ENCODE results near the gene MMRN1. TPM values are rescaled to one million over a fixed set of nuclear protein-coding genes. Genes with fewer than 3 reads are reported as not detected.
A peak's percentile ranks its signal among the peaks of the same experiment; 100 is the strongest.

The MMRN1 gene
- total RNA-seq, 6 experiments from 2014 or later, result 5.4 to 19.0 (median 11.0) TPM

DNA sequence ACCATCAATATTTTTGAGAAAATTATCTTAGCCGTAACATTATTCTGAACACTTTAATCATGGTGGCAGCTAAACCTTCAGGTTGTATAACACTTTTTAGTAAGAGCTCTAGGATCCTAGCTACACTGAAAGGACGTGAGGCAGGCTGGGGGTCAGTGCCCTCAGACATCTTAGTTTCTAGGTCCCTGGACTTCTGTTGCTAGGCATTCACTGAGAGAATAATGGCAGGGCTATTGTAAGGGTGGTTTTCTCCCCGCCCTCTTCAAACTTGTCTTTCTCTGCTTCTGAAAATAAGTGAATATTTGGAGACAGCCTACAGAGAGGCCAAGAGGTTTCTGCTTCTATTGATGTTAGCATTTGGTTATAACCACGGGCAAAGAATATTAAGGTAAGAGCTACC, 15.4 kb upstream of the MMRN1 start:
- TF ChIP-seq, protein P1, sequence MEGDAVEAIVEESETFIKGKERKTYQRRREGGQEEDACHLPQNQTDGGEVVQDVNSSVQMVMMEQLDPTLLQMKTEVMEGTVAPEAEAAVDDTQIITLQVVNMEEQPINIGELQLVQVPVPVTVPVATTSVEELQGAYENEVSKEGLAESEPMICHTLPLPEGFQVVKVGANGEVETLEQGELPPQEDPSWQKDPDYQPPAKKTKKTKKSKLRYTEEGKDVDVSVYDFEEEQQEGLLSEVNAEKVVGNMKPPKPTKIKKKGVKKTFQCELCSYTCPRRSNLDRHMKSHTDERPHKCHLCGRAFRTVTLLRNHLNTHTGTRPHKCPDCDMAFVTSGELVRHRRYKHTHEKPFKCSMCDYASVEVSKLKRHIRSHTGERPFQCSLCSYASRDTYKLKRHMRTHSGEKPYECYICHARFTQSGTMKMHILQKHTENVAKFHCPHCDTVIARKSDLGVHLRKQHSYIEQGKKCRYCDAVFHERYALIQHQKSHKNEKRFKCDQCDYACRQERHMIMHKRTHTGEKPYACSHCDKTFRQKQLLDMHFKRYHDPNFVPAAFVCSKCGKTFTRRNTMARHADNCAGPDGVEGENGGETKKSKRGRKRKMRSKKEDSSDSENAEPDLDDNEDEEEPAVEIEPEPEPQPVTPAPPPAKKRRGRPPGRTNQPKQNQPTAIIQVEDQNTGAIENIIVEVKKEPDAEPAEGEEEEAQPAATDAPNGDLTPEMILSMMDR (IDR thresholded peaks at IDR 0.05), result no peak
- TF ChIP-seq POLR2A (IDR thresholded peaks at IDR 0.05), result no peak
- DNase-seq, result no peak
- ATAC-seq, result no peak
- H3K4me3 ChIP-seq, result no peak overlapping the region
- WGBS (ENCODE audit: insufficient coverage, low coverage, low lambda C conversion rate, missing lambda C conversion rate), result 55% methylated on average over 4 of the region's 4 CpGs
- H3K27me3 ChIP-seq, result peaks cover 0 to 3% of the 10 kb centered on the region in 2 donors
- H3K27ac ChIP-seq, result no peak overlapping the region
- H3K36me3 ChIP-seq, result no peaks in the 10 kb centered on the region
- H3K9me3 ChIP-seq, result no peaks in the 10 kb centered on the region
- H3K4me1 ChIP-seq, result no peaks in the 10 kb centered on the region
- intact Hi-C loops (cut with DNase I), result no loop called here

DNA sequence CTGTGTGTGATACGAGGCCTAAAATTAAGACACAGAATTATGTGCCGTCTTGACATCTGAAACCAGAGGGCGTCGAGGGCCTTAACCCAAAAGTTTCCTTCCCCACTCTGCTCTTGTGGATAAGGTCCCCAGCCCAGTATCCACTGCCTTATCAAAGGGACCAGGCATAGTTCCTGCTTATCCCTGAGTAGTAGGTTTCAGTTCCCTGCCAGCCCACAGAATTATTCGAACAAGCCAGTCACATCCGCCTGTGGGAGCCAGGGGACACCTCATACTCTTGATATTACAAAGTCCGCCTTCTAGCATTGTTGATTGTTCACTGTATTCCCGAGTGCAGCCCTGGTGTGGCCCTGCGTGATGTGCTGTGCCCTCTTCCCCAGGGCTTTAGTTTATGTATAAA, 5.4 kb upstream of the MMRN1 start:
- H3K27me3 ChIP-seq, result peaks cover 0 to 5% of the 10 kb centered on the region in 2 donors
- H3K4me1 ChIP-seq, result no peaks in the 10 kb centered on the region
- ATAC-seq, result peak; percentile 54 to 93 (median 76)
- TF ChIP-seq POLR2A (IDR thresholded peaks at IDR 0.05), result no peak
- TF ChIP-seq, protein P1 (IDR thresholded peaks at IDR 0.05), result no peak
- H3K9me3 ChIP-seq, result no peaks in the 10 kb centered on the region
- no peak overlapping the region for H3K27ac ChIP-seq
- no peaks in the 10 kb centered on the region for H3K36me3 ChIP-seq
- peak in 1 of 3 donors; percentile 19 for DNase-seq
- 36% methylated on average over 8 of the region's 9 CpGs for WGBS (ENCODE audit: insufficient coverage, low coverage, low lambda C conversion rate, missing lambda C conversion rate)
- intact Hi-C loops (cut with DNase I), result no loop called here
- H3K4me3 ChIP-seq, result no peak overlapping the region

DNA sequence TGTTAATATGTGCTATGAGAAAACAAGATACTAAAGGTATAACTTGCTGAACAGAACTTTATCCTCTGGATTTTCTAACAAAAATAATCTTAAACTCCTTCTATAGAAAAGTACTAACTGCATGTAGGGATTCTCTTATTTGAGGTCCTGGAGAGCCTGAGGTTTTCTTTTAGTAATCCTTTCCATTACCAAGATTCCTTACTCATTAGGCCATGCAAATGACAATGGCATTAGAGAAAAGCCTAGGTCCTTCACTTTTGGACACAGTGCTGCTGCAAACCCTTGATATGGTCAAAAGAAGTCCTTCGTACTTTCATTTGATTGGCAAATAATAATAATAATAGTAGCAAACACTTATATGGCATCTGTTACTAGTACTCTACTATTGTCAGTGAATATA, 3.2 kb downstream of the MMRN1 start:
- TF ChIP-seq POLR2A (IDR thresholded peaks at IDR 0.05), result no peak
- TF ChIP-seq, protein P1 (IDR thresholded peaks at IDR 0.05), result no peak
- Histone ChIP-seq H3K4me3 (no peak overlapping the region), H3K9me3 (no peaks in the 10 kb centered on the region), H3K27me3 (no peaks in the 10 kb centered on the region), H3K27ac (no peak overlapping the region), H3K4me1 (no peaks in the 10 kb centered on the region), H3K36me3 (no peaks in the 10 kb centered on the region)
- intact Hi-C loops (cut with DNase I), result no loop called here
- no peak for DNase-seq
- 44% methylated on average over 1 of the region's 1 CpG for WGBS (ENCODE audit: insufficient coverage, low coverage, low lambda C conversion rate, missing lambda C conversion rate)
- ATAC-seq, result no peak

DNA sequence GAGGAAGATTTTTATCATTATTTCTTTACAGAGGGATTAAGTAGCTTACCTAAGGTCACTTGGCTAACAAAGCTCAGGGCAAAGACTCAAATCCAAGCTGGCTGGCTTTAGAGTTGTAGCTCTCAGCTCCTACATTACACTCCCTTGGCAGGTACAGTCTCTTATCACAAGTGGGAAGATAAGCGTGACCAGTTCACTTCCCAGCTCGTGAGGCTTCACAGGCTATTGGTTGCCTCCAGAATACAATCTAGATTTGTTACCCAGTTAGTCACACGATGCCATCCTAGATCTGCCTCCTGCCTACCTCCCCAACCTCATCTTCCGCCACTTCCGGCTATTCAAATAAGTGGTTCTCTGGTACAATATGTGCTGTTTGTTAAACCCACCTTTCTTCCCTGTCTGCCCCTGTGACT, 3.7 kb downstream of the MMRN1 start:
- Histone ChIP-seq H3K27me3 (no peaks in the 10 kb centered on the region), H3K4me3 (no peak overlapping the region), H3K36me3 (no peaks in the 10 kb centered on the region), H3K27ac (no peak overlapping the region), H3K9me3 (no peaks in the 10 kb centered on the region), H3K4me1 (no peaks in the 10 kb centered on the region)
- WGBS (ENCODE audit: insufficient coverage, low coverage, low lambda C conversion rate, missing lambda C conversion rate), result 28% methylated on average over 4 of the region's 5 CpGs
- peak; percentile 12 to 47 (median 25) for ATAC-seq
- DNase-seq, result no peak
- no peak for TF ChIP-seq POLR2A (IDR thresholded peaks at IDR 0.05)
- TF ChIP-seq, protein P1 (IDR thresholded peaks at IDR 0.05), result no peak
- intact Hi-C loops (cut with DNase I), result no loop called here

DNA sequence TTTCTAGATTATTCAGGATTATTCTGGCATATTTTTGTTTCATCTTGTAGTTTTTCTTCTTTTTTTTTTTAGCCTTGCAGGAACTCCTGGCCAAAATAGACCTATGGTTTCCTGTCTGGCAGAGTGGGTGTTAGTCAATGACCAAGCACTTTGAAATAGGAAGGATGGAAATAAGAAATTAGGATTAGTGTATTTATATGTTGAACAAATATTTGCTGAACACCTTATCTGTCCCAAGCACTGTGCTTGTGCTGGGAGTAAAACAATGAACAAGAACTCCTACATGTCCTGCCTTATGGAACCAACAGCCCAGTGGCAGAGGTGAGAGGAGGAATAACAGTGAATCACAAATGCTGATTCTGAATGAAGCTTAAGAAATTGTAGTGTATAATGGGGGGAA, 4.5 kb downstream of the MMRN1 start:
- Histone ChIP-seq H3K9me3 (no peaks in the 10 kb centered on the region), H3K4me1 (no peaks in the 10 kb centered on the region), H3K27ac (no peak overlapping the region), H3K27me3 (no peaks in the 10 kb centered on the region), H3K4me3 (no peak overlapping the region), H3K36me3 (no peaks in the 10 kb centered on the region)
- intact Hi-C loops (cut with DNase I), result no loop called here
- no peak for TF ChIP-seq POLR2A (IDR thresholded peaks at IDR 0.05)
- TF ChIP-seq, protein P1 (IDR thresholded peaks at IDR 0.05), result no peak
- ATAC-seq, result no peak
- no peak for DNase-seq
